SK-N-SH treated with all-trans-retinoic acid at 6 μM for 48 hours (cell line): Measurements from ENCODE around the gene TMPRSS5.

Experiments
- ATAC-seq: fragments of 200-7000 bp; cut with Tn5 transposase; 3 replicates; pipeline ENCODE4 v1.9.1; 2020; ENCODE audit warnings: mild to moderate bottlenecking, moderate library complexity
- CREB5 ChIP-seq: fragments of 250-450 bp; sonication (Bioruptor Pico); IDR thresholded peaks from 2 replicates; pipeline ENCODE4 v1.5.1; 2020; ENCODE audit warnings: low read depth, mild to moderate bottlenecking, moderate library complexity
- CSDC2 ChIP-seq: fragments of 250-450 bp; sonication (Bioruptor Pico); IDR thresholded peaks from 2 replicates; pipeline ENCODE4 v1.5.0; 2020; ENCODE audit warnings: mild to moderate bottlenecking, moderate library complexity
- CSRNP3 ChIP-seq: fragments of 250-450 bp; sonication (Bioruptor Pico); IDR thresholded peaks from 2 replicates; pipeline ENCODE4 v1.5.1; 2021; ENCODE audit warnings: mild to moderate bottlenecking, moderate library complexity
- ESRRG ChIP-seq: fragments of 250-450 bp; sonication (Bioruptor Pico); IDR thresholded peaks from 2 replicates; pipeline ENCODE4 v1.6.1; 2021; ENCODE audit warnings: mild to moderate bottlenecking
- GLIS3 ChIP-seq: fragments of 250-450 bp; sonication (Bioruptor Pico); IDR thresholded peaks from 2 replicates; pipeline ENCODE4 v1.5.0; 2020; ENCODE audit warnings: mild to moderate bottlenecking, moderate library complexity
- ISL1 ChIP-seq: fragments of 250-450 bp; sonication (Bioruptor Pico); IDR thresholded peaks from 2 replicates; pipeline ENCODE4 v2.1.2; 2022; ENCODE audit warnings: mild to moderate bottlenecking, moderate library complexity
- OSR1 ChIP-seq: fragments of 250-450 bp; sonication (Bioruptor Pico); IDR thresholded peaks from 2 replicates; pipeline ENCODE4 v1.8.0; 2022; ENCODE audit warnings: moderate library complexity, mild to moderate bottlenecking, inconsistent platforms
- POU6F1 ChIP-seq: fragments of 250-450 bp; sonication (Bioruptor Pico); IDR thresholded peaks from 2 replicates; pipeline ENCODE4 v1.8.0; 2021; ENCODE audit warnings: low read depth, mild to moderate bottlenecking, moderate library complexity, borderline replicate concordance
- PPARA ChIP-seq: fragments of 250-450 bp; sonication (Bioruptor Pico); IDR thresholded peaks from 2 replicates; pipeline ENCODE4 v1.5.0; 2020; ENCODE audit warnings: mild to moderate bottlenecking, borderline replicate concordance
- SNAI2 ChIP-seq: fragments of 250-450 bp; sonication (Bioruptor Pico); IDR thresholded peaks from 2 replicates; pipeline ENCODE4 v1.5.0; 2020; ENCODE audit warnings: mild to moderate bottlenecking, moderate library complexity
- TOX ChIP-seq: fragments of 250-450 bp; sonication (Bioruptor Pico); IDR thresholded peaks from 2 replicates; pipeline ENCODE4 v1.8.0; 2021; ENCODE audit warnings: mild to moderate bottlenecking, moderate library complexity, borderline replicate concordance
- TSHZ2 ChIP-seq: fragments of 250-450 bp; sonication (Bioruptor Pico); IDR thresholded peaks from 2 replicates; pipeline ENCODE4 v1.5.0; 2020; ENCODE audit warnings: mild to moderate bottlenecking, moderate library complexity
- ZFP3 ChIP-seq: fragments of 250-450 bp; sonication (Bioruptor Pico); IDR thresholded peaks from 2 replicates; pipeline ENCODE4 v1.5.0; 2020; ENCODE audit warnings: mild to moderate bottlenecking, moderate library complexity
- ZNF565 ChIP-seq: fragments of 450-650 bp; formaldehyde crosslinking; conservative IDR thresholded peaks from 2 replicates; pipeline ENCODE4 v1.5.0; 2020; ENCODE audit warnings: low read depth, mild to moderate bottlenecking, moderate library complexity

TMPRSS5 gene

GRCh38 chr11:113667801-113668200 is 38.3 kb downstream of the TMPRSS5 start:
- ATAC-seq = no peak
- TF ChIP-seq TSHZ2 (no peak), ZNF565 (CRISPR knock-in tag) (no peak), CSRNP3 (no peak), POU6F1 (CRISPR knock-in tag) (no peak), SNAI2 (no peak)

GRCh38 chr11:113666584-113666983 is 39.5 kb downstream of the TMPRSS5 start:
- TF ChIP-seq GLIS3 (CRISPR knock-in tag) (no peak), POU6F1 (CRISPR knock-in tag) (no peak), ZNF565 (CRISPR knock-in tag) (no peak), OSR1 (CRISPR knock-in tag) (no peak), SNAI2 (no peak), ZFP3 (no peak), ISL1 (CRISPR knock-in tag) (no peak)
- TF ChIP-seq, all 23 proteins: peak for 0
- ATAC-seq = no peak

GRCh38 chr11:113664981-113665710 is 41.0 kb downstream of the TMPRSS5 start:
- ATAC-seq = no peak
- TF ChIP-seq PPARA (CRISPR knock-in tag) (no peak), CSDC2 (CRISPR knock-in tag) (no peak)
- TF ChIP-seq, all 23 proteins: peak for 0

GRCh38 chr11:113664069-113664980 is 41.8 kb downstream of the TMPRSS5 start:
- no peak for ATAC-seq
- TF ChIP-seq ESRRG (CRISPR knock-in tag) (no peak), TOX (CRISPR knock-in tag) (no peak), GLIS3 (CRISPR knock-in tag) (no peak)

- ATAC-seq = no peak
- TF ChIP-seq ISL1 (CRISPR knock-in tag) (no peak), CSDC2 (CRISPR knock-in tag) (no peak), CREB5 (CRISPR knock-in tag) (no peak), ZNF565 (CRISPR knock-in tag) (no peak)
Measured at GRCh38 chr11:113663567-113663966, 42.5 kb downstream of the TMPRSS5 start.
